Osteoblast (primary cell): Measurements from ENCODE around the gene RNF224. TPM values are rescaled to one million over a fixed set of nuclear protein-coding genes. Genes with fewer than 3 reads are reported as not detected.

Source experiments
- DNase-seq: peaks from one replicate; pipeline ENCODE4 v3.0.0; 2011; ENCODE audit warnings: low spot score, mixed read lengths; ENCODE audit not compliant: insufficient read length; ENCODE audit errors: missing footprints
- H2AFZ ChIP-seq: 2 replicates; pipeline ENCODE4 v1.6.0; 2011; ENCODE audit warnings: mild to moderate bottlenecking, low read length
- H3K27ac ChIP-seq: 2 replicates; pipeline ENCODE4 v1.5.1; 2011; ENCODE audit warnings: mild to moderate bottlenecking, low read depth, low read length, moderate library complexity
- H3K27me3 ChIP-seq: 2 replicates; pipeline ENCODE4 v1.6.0; 2012; ENCODE audit warnings: mild to moderate bottlenecking, control low read depth, inconsistent platforms, low read length, moderate library complexity; ENCODE audit not compliant: insufficient read depth
- H3K36me3 ChIP-seq: 2 replicates; pipeline ENCODE4 v1.5.1; 2011; ENCODE audit warnings: mild to moderate bottlenecking, low read length, control low read depth, moderate library complexity; ENCODE audit not compliant: insufficient read depth
- H3K4me1 ChIP-seq: 2 replicates; pipeline ENCODE4 v1.5.1; 2011; ENCODE audit warnings: mild to moderate bottlenecking, low read length, control low read depth, moderate library complexity; ENCODE audit not compliant: insufficient read depth
- H3K4me2 ChIP-seq: 2 replicates; pipeline ENCODE4 v1.6.0; 2011; ENCODE audit warnings: mild to moderate bottlenecking, low read length; ENCODE audit not compliant: insufficient read depth
- H3K4me3 ChIP-seq: fragments of 200-600 bp; sonication (generic); 3 replicates; pipeline ENCODE4 v1.5.1; 2012; ENCODE audit warnings: mild to moderate bottlenecking, low read length, inconsistent platforms; ENCODE audit not compliant: insufficient read depth
- H3K79me2 ChIP-seq: 2 replicates; pipeline ENCODE4 v1.6.0; 2012; ENCODE audit warnings: mild to moderate bottlenecking, low read length, control low read depth, inconsistent platforms; ENCODE audit not compliant: insufficient read depth
- H3K9me3 ChIP-seq: 2 replicates; pipeline ENCODE4 v1.5.1; 2011; ENCODE audit warnings: low read depth, low read length, control low read depth
- H4K20me1 ChIP-seq: 2 replicates; pipeline ENCODE4 v1.6.0; 2012; ENCODE audit warnings: mild to moderate bottlenecking, low read length, control low read depth; ENCODE audit not compliant: insufficient read depth
- CTCF ChIP-seq: IDR thresholded peaks from 2 replicates; pipeline ENCODE4 v1.5.1; 2011; ENCODE audit warnings: mild to moderate bottlenecking, low read depth, low read length, moderate library complexity; ENCODE audit errors: extremely low read depth
- total RNA-seq: library from RNA; depleted of rRNA; stranded (reverse); fragments of >200 nt; gene quantifications from 2 replicates; pipeline ENCODE4 v1.2.3, GENCODE V29; 2012

RNF224 gene
- total RNA-seq, 1 donor, result under 0.01 TPM

- Histone ChIP-seq H4K20me1 (no peaks in the 10 kb centered on the region), H3K27ac (no peak overlapping the region), H2AFZ (no peak overlapping the region), H3K4me2 (peak overlapping the region; percentile 43), H3K4me3 (peak overlapping the region; percentile 57), H3K9me3 (no peaks in the 10 kb centered on the region), H3K27me3 (no peaks in the 10 kb centered on the region), H3K4me1 (peaks cover 23% of the 10 kb centered on the region), H3K36me3 (no peaks in the 10 kb centered on the region), H3K79me2 (no peaks in the 10 kb centered on the region)
- no peak for TF ChIP-seq CTCF
- no peak for DNase-seq
Measured at GRCh38 chr9:137221506-137222111, 5.7 kb upstream of the RNF224 start.

- H3K9me3 ChIP-seq, result no peaks in the 10 kb centered on the region
- peak within 1 kb of the TSS; percentile 51 for H2AFZ ChIP-seq
- H3K4me3 ChIP-seq, result peak within 1 kb of the TSS; percentile 90
- no peaks in the 10 kb centered on the region for H3K27me3 ChIP-seq
- no peaks in the 10 kb centered on the region for H3K36me3 ChIP-seq
- DNase-seq, result no peak
- no peak for TF ChIP-seq CTCF
- H3K4me2 ChIP-seq, result peak within 1 kb of the TSS; percentile 86
- H4K20me1 ChIP-seq, result no peaks in the 10 kb centered on the region
- H3K79me2 ChIP-seq, result no peaks in the 10 kb centered on the region
- no peak within 1 kb of the TSS for H3K27ac ChIP-seq
- peaks cover 19% of the 10 kb centered on the region for H3K4me1 ChIP-seq
Measured at GRCh38 chr9:137222190-137223077, 4.9 kb upstream of the RNF224 start, which contains the start of gene RNF208. Gene RNF208, minus strand, starts transcription at chr9:137222240. Its CDS starts 1,028 bp downstream, at chr9:137221212.

GRCh38 chr9:137223078-137223970 lies 4.0 kb upstream of the RNF224 start:
- peaks cover 18% of the 10 kb centered on the region for H3K4me1 ChIP-seq
- H4K20me1 ChIP-seq, result no peaks in the 10 kb centered on the region
- no peaks in the 10 kb centered on the region for H3K36me3 ChIP-seq
- no peak for TF ChIP-seq CTCF
- H3K9me3 ChIP-seq, result no peaks in the 10 kb centered on the region
- H3K4me2 ChIP-seq, result peak overlapping the region; percentile 87
- peak overlapping the region; percentile 86 for H3K27ac ChIP-seq
- no peaks in the 10 kb centered on the region for H3K79me2 ChIP-seq
- H3K27me3 ChIP-seq, result no peaks in the 10 kb centered on the region
- H3K4me3 ChIP-seq, result peak overlapping the region; percentile 90
- H2AFZ ChIP-seq, result peak overlapping the region; percentile 91
- DNase-seq, result peak; percentile 100
